Measurements from ENCODE around the gene CCNB2.

- TF ChIP-seq EZH2 (IDR thresholded peaks at IDR 0.05; ENCODE audit: low read depth, low read length, severe bottlenecking) = no peak
- TF ChIP-seq BRCA1 (IDR thresholded peaks at IDR 0.05; ENCODE audit: low read depth, low read length) = no peak
- no peak for TF ChIP-seq TBP (IDR thresholded peaks at IDR 0.05; ENCODE audit: low read depth, low read length)
- no peak for TF ChIP-seq POLR2A (IDR thresholded peaks at IDR 0.05; ENCODE audit: control extremely low read depth in 1 of 2, low read depth in 2 of 2, low read length in 2 of 2)
Observed at GRCh38 chr15:59166166-59166565, 61.2 kb downstream of the CCNB2 start.
